ENCODE measurements around the gene ZFAND3. TPM values are rescaled to one million over a fixed set of nuclear protein-coding genes. Genes with fewer than 3 reads are reported as not detected.
A peak's percentile ranks its signal among the peaks of the same experiment; 100 is the strongest.
"Not testable (repeated sequence)": the region's sequence is repeated elsewhere in the genome, so short reads cannot be mapped to it uniquely, and the experiment has no call there.

Gene ZFAND3
- total RNA-seq, 1 donor from 2014 or later: 56.3 TPM

DNA sequence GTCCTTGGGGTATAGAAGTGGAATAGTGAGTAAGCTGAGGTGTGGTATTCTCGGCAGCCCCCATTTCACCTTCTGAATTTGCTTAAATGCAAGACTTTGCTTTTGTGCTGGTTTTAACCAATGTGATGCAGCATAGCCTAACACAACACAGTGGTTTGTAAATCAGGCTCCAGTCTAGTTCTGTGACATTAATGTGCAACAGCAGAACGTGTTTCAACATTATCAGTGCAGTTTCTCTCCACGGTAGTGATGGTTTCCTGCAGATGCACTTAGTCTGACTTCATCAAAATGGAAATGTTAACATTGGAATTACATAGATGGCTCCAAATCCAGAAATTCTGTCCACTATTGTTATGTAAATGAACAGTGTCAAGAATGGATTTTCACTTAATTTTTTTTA is 139.5 kb downstream of the ZFAND3 start:
- H3K27ac Mint-ChIP-seq: no peak overlapping the region

DNA sequence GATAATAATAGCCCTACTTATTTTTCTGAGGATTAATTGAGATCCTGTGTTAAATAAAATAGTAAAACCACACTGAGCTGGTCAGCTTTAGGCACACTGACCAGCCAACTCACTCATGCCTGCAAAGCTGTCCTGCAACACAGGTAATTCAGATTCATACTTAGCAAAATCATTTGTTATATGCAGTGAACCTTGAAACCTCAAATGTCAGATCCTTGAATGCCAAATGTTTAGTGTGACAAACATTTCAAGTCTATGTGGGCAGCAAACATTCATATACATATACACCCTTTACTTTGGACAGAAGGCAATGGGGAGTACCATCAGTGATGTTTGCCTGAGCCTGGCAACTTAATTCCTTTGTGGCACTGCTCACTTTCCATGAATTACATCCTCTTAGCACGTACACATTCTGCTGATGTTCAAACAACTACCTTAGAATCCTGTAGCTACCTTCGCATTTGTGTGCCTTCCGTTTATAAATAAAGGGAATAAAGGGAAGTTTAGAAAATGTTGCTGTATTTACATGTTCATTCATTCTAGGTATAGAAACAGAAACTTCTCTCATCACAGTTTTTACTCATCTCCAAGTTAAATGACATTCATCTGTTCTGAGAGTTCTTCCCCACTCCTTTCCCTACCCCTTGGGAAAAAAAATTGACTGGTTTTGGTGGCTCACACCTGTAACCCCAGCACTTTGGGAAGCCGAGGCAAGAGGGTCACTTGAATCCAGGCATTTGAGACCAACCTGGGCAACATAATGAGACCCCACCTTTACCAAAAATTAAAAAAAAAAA is 140.8 kb downstream of the ZFAND3 start:
- intact Hi-C loops (cut with micrococcal nuclease): no loop called here
- peaks cover 14% of the 10 kb centered on the region for H3K36me3 Mint-ChIP-seq (ENCODE audit: low read depth)
- POLR2A ChIA-PET: no interaction called here
- no peak for ATAC-seq (ENCODE audit: low read depth)
- no peak overlapping the region for H3K27ac Mint-ChIP-seq
- CTCF ChIA-PET: interaction anchor here (1.0 kb wide), 1 partner anchor 8 kb away, joined by 3 read pairs; no protein-coding TSS in a partner anchor
- TF ChIP-seq, protein P1, sequence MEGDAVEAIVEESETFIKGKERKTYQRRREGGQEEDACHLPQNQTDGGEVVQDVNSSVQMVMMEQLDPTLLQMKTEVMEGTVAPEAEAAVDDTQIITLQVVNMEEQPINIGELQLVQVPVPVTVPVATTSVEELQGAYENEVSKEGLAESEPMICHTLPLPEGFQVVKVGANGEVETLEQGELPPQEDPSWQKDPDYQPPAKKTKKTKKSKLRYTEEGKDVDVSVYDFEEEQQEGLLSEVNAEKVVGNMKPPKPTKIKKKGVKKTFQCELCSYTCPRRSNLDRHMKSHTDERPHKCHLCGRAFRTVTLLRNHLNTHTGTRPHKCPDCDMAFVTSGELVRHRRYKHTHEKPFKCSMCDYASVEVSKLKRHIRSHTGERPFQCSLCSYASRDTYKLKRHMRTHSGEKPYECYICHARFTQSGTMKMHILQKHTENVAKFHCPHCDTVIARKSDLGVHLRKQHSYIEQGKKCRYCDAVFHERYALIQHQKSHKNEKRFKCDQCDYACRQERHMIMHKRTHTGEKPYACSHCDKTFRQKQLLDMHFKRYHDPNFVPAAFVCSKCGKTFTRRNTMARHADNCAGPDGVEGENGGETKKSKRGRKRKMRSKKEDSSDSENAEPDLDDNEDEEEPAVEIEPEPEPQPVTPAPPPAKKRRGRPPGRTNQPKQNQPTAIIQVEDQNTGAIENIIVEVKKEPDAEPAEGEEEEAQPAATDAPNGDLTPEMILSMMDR (IDR thresholded peaks at IDR 0.05): no peak
- H3K27me3 Mint-ChIP-seq: no peaks in the 10 kb centered on the region
- H3K9me3 Mint-ChIP-seq: peaks cover 3% of the 10 kb centered on the region
- DNase-seq: no peak
- no peak overlapping the region for H3K4me3 Mint-ChIP-seq
- H3K4me1 Mint-ChIP-seq: peaks cover 61% of the 10 kb centered on the region

More for the DNA sequence above, 139.5 kb downstream of the ZFAND3 start:
- Mint-ChIP-seq H3K27me3 (no peaks in the 10 kb centered on the region), H3K36me3 (ENCODE audit: low read depth) (peaks cover 9% of the 10 kb centered on the region), H3K9me3 (peaks cover 3% of the 10 kb centered on the region), H3K4me3 (no peak overlapping the region), H3K4me1 (peaks cover 51% of the 10 kb centered on the region)
- POLR2A ChIA-PET: no interaction called here
- CTCF ChIA-PET: no interaction called here
- DNase-seq (no peak), ATAC-seq (ENCODE audit: low read depth) (no peak)
- TF ChIP-seq, protein P1 (IDR thresholded peaks at IDR 0.05): no peak
- intact Hi-C loops (cut with micrococcal nuclease): no loop called here

DNA sequence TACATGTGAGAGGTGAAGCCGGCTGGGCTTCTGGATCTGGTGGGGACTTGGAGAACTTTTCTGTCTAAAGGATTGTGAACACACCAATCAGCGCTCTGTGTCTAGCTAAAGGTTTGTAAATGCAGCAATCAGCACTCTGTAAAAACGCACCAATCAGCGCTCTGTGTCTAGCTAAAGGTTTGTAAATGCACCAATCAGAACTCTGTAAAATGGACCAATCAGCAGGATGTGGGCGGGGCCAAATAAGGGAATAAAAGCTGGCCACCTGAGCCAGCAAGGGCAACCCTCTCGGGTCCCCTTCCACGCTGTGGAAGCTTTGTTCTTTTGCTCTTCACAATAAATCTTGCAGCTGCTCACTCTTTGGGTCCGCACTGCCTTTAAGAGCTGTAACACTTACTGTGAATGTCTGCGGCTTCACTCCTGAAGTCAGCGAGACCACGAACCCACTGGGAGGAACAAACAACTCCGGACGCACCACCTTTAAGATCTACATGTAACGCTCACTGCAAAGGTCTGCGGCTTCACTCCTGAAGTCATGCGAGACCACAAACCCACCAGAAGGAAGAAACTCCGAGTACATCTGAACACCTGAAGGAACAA is 143.1 kb downstream of the ZFAND3 start:
- H3K4me3 Mint-ChIP-seq; ATAC-seq (ENCODE audit: low read depth); H3K27ac Mint-ChIP-seq; POLR2A ChIA-PET; H3K27me3 Mint-ChIP-seq; H3K9me3 Mint-ChIP-seq; DNase-seq; CTCF ChIA-PET; intact Hi-C loops (cut with micrococcal nuclease): not testable (repeated sequence)
- H3K4me1 Mint-ChIP-seq: peaks cover 81% of the 10 kb centered on the region
- peaks cover 25% of the 10 kb centered on the region for H3K36me3 Mint-ChIP-seq (ENCODE audit: low read depth)

DNA sequence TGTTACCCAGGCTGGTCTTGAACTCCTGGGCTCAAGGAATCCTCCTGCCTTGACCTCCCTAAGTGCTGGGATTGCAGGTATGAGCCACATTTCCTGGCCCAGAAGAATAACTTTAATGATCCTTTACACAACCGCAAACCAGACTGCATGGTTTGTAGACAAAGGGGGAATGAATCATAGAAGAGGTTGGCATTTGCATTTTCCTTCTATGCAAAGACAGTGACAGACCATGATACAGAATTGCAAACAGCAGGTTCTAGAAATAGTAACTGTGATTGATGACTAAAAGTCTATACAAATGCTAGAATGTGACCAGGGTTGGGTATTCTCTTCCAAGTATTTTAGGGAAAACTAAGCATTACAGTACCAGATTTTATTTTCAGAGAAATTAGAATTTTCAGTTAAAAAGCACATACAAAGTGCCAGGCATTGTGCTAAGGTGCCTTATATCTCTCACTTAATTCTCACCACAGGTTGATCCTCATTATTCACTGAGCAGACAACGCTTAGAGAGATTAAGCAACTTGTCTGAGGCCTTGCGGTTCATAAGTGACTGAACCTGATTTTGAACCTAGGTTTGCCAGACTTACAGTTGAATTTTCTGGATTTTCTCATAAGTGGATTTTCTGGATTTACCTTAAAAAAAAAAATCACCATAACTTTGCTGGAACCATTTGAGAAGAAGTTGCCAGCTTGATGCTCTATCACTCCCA is 146.6 kb downstream of the ZFAND3 start:
- no peak for DNase-seq
- peak overlapping the region; percentile 12 for H3K4me3 Mint-ChIP-seq

DNA sequence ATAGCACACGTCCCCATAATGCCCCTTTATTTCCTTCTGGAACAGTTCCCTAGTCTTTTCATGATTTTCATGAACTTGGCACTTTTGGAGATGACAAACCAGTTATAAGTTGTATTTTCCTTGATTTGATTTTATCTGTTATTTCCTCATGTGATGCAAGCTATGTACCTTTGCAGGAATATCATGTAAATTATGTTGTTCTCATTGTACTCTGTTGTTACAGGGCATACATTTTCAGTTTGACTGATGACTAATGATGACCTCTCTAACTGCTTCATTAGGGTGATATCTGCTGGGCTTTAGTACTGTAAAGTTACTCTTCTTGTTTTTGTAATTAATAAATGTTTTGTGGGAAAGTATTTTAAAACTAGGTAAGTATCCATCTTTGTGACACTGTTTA is 147.3 kb downstream of the ZFAND3 start:
- peak overlapping the region; percentile 11 for H3K27ac Mint-ChIP-seq
- DNase-seq (no peak), ATAC-seq (ENCODE audit: low read depth) (no peak)
- no peaks in the 10 kb centered on the region for H3K27me3 Mint-ChIP-seq
- intact Hi-C loops (cut with micrococcal nuclease): no loop called here
- H3K4me1 Mint-ChIP-seq: peaks cover 79% of the 10 kb centered on the region
- H3K9me3 Mint-ChIP-seq: peaks cover 10% of the 10 kb centered on the region
- no peak overlapping the region for H3K4me3 Mint-ChIP-seq
- CTCF ChIA-PET: no interaction called here
- POLR2A ChIA-PET: no interaction called here
- H3K36me3 Mint-ChIP-seq (ENCODE audit: low read depth): peaks cover 29% of the 10 kb centered on the region
- TF ChIP-seq, protein P1 (IDR thresholded peaks at IDR 0.05): no peak

More for the DNA sequence above, 146.6 kb downstream of the ZFAND3 start:
- POLR2A ChIA-PET: no interaction called here
- peak overlapping the region; percentile 56 for H3K27ac Mint-ChIP-seq
- H3K36me3 Mint-ChIP-seq (ENCODE audit: low read depth): peaks cover 28% of the 10 kb centered on the region
- H3K27me3 Mint-ChIP-seq: no peaks in the 10 kb centered on the region
- intact Hi-C loops (cut with micrococcal nuclease): no loop called here
- CTCF ChIA-PET: no interaction called here
- peaks cover 75% of the 10 kb centered on the region for H3K4me1 Mint-ChIP-seq
- TF ChIP-seq, protein P1 (IDR thresholded peaks at IDR 0.05): no peak
- peak; percentile 69 for ATAC-seq (ENCODE audit: low read depth)
- H3K9me3 Mint-ChIP-seq: peaks cover 10% of the 10 kb centered on the region
